ENCODE results near the gene ZNF804B. TPM values are rescaled to one million over a fixed set of nuclear protein-coding genes. Genes with fewer than 3 reads are reported as not detected.

Gene ZNF804B
- total RNA-seq, 1 donor from 2014 or later, result not detected

DNA sequence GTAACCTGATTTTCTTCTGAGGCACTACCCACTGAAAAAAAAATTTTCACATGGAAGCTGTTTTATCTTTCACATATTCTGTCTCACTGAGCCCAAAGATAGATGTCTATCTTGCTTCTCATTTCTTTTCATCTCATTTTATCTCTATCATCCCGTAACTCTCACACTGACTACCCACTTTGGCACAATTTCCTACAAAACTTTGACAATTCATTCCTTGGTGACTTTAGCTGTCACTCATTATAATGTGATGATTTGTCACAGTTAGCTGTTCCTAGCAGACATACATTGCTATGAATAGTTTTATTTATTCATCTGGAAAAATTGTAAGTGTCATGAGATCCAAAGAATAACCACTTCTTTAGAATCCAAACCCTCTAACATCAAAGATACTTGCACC lies 625.9 kb downstream of the ZNF804B start:
- Histone ChIP-seq H3K9me3 (no peaks in the 10 kb centered on the region), H3K4me3 (no peak overlapping the region), H3K4me1 (no peaks in the 10 kb centered on the region), H3K27ac (no peak overlapping the region), H3K36me3 (no peaks in the 10 kb centered on the region), H3K27me3 (ENCODE audit: low read depth) (no peaks in the 10 kb centered on the region)
- TF ChIP-seq, protein P1, sequence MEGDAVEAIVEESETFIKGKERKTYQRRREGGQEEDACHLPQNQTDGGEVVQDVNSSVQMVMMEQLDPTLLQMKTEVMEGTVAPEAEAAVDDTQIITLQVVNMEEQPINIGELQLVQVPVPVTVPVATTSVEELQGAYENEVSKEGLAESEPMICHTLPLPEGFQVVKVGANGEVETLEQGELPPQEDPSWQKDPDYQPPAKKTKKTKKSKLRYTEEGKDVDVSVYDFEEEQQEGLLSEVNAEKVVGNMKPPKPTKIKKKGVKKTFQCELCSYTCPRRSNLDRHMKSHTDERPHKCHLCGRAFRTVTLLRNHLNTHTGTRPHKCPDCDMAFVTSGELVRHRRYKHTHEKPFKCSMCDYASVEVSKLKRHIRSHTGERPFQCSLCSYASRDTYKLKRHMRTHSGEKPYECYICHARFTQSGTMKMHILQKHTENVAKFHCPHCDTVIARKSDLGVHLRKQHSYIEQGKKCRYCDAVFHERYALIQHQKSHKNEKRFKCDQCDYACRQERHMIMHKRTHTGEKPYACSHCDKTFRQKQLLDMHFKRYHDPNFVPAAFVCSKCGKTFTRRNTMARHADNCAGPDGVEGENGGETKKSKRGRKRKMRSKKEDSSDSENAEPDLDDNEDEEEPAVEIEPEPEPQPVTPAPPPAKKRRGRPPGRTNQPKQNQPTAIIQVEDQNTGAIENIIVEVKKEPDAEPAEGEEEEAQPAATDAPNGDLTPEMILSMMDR (IDR thresholded peaks at IDR 0.05), result no peak
- intact Hi-C loops (cut with DNase I), result no loop called here
- ATAC-seq, result no peak
- DNase-seq, result no peak

Other genes with a start within 250 kb of the ZNF804B start
- gene TEX47, start 36.0 kb downstream of the ZNF804B start, total RNA-seq, result not detected